DMS79 treated with DMSO at 0.1 percent for 48 hours (cell line): ENCODE data around the gene TSPAN31.
A peak's percentile ranks its signal among the peaks of the same experiment; 100 is the strongest.

Experiments used
- DNase-seq: peaks from one replicate; lab custom pipeline; 2025; lab: John Stamatoyannopoulos, UW

The TSPAN31 gene

GRCh38 chr12:57735952-57736740 lies 8.7 kb upstream of the TSPAN31 start:
- no peak for DNase-seq

- no peak for DNase-seq
These were observed 7.9 kb upstream of the TSPAN31 start for GRCh38 chr12:57736741-57737466.

DNA sequence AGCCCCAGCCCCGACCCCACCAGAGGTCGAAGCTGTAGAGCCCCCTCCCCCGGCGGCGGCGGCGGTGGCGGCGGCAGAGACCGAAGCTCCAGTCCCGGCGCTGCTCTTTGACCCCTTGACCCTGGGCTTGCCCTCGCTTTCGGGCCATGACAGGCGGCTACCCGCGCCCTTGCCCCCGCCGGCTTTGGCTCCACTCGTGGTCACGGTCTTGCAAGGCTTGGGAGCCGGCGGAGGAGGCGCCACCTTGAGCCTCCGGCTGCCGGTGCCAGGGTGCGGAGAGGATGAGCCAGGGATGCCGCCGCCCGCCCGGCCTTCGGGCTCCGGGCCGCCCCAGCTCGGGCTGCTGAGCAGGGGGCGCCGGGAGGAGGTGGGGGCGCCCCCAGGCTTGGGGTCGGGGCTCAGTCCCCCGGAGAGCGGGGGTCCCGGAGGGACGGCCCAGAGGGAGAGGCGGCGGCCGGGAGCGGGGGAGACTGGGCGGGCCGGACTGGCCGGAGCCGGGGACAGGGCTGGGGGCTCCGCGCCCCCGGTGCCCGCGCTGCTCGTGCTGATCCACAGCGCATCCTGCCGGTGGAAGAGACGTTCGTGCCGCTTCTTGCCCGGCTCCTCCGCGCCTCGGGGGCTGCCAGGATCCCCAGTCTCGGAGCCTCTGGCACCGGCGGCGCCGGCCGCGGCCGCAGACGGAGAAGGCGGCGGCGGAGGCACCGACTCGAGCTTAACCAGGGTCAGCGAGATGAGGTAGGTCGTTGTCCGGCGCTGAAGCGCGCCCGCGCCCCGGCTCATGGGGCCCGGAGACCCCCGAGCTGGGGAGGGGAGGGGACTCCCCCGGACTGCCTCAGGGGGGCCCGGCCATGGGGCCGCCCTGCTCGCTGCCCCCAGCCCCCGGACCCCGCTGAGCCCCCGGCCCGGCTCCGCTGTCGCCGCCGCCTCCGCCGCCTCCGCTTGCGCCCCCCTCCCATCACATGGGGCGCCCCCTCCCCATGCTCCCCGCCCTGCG lies 7.1 kb upstream of the TSPAN31 start:
- DNase-seq, result no peak

GRCh38 chr12:57738661-57739237 lies 6.1 kb upstream of the TSPAN31 start, which contains the start of gene AGAP2:
TSS of gene AGAP2 (minus strand) at chr12:57738742. CDS start at chr12:57738246, 496 bp downstream.
- peak; percentile 43 for DNase-seq

DNA sequence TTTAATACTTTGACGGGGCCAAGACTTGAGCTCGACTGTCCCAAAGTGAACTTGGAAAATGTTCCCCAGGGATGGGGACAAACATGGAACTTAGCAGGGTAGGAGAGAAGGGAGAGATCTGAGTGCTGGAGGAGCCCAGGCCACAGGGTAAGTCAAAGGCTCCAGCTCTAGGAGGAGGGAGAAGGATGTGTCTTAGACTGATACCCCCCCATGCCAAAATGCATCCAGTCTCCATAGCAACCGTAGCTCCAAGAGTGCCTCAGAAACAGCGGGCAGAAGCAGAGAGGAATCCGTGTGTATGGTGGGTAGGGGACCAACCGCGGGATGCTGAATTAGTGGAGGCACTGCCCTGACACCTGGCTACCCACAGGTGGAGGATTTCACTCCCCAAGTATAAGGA lies 5.5 kb upstream of the TSPAN31 start:
- peak; percentile 26 for DNase-seq

GRCh38 chr12:57739914-57740538 lies 4.8 kb upstream of the TSPAN31 start:
- no peak for DNase-seq

DNA sequence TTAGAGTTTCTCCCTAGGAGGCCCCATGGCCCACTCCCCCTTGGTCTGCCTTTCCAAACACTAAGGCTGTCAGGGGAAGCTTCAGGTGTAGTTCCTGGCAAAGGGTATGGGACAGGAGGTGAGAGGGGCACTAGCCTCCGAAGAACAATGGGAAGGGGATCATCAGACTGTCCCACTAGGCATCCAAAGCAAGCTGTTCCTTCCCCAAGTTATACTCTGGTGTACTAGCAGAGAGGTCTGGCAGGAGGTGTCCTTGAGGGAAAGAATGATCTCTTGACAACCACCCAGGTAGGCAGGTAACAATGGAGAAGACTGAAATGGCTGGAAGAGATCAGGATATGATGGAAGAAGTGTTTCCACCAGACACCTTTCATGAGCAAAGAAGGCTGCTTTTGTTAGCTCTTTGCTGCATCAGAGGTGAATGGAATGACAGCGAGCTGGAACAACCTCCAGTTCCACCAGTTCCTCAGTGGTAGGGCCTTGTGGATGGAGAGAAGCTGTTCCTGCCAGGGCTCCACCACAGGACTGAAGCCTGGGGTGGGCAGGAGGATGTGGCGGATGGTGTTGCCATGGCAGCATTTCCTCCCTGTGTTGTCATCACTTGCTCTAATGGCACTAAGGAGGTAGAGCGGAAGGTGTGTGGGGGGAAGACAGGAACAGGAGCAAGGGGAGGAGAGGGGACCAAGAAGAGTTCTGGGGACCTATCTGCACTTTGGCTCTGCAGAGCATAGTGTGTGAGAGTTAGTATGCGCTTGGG lies 4.0 kb upstream of the TSPAN31 start:
- DNase-seq, result no peak

GRCh38 chr12:57741413-57741789 lies 3.4 kb upstream of the TSPAN31 start:
- no peak for DNase-seq

DNA sequence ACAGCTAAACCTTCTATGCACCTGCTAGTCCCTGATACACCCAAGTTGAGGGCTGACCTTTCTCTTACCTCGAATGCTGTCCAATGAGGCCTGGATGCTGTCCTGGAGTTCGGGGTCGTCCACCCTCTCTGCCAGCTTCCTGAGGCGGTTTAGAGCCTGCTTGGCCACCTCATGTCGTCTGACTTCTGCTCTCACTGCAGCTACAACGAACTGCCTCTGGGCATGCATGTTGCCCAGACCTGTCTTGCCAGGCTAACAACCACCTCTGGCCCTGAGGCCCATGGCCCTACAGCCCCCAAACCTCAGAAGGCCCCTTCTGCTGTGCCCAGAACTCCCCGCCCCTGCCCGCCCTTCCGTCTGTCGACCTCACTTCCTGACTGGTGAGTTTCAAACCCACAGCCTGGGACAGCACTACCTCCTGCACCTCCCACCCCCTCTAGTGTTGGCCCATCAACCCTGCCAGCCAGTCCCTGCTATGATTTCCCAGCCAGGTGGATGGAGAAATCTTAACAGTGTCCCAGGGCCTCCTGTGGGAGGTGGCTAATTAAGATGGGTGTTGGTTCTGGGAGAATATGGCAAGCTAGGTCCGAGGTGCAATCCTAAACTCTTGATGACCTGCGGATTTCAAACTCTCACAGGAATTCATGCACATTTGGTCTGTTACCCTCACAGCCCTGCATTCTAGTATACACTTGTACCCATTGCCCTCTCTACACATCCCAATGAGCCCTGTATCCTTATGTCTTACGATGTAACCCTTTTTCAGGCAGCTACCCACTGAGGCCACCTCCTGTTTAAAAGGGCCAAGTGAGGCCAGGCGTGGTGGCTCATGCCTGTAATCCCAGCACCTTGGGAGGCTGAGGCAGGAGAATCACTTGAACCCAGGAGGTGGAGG lies 2.7 kb upstream of the TSPAN31 start:
- no peak for DNase-seq

GRCh38 chr12:57743769-57744168 lies 1.1 kb upstream of the TSPAN31 start:
- no peak for DNase-seq

DNA sequence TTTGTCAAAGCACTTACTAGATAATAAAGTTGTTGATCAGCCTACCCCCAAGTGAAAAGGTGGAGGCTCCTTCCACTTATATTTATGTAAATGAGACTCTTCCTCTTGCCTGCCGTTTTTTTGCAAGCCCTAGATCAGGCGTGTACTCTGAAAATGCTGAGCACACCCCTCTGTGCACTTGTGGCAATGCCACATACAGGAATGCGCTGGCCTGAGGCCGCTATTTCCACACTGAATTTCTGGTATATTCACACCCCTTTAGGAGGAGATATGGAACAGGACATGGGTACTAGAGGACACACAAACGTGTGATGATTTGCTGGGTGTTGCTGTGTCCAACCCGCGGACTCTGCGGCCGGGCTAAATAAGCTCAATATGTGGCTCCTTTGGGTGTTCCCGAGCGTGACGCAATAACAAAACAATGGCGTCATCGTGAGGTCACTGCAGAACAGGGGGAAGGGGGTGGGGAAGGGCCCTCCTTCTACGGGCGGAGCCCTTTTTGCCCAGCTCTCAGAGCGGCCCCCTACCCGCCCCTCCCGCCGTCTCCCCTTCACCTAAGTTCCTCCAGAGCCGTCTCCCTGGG lies 554 bp upstream of the TSPAN31 start:
- DNase-seq, result peak; percentile 70

GRCh38 chr12:57745485-57745881 lies 644 bp downstream of the TSPAN31 start:
- no peak for DNase-seq

GRCh38 chr12:57746025-57746424 lies 1.2 kb downstream of the TSPAN31 start:
- no peak for DNase-seq

- DNase-seq, result no peak
These were observed 4.2 kb downstream of the TSPAN31 start for GRCh38 chr12:57749061-57749460.

DNA sequence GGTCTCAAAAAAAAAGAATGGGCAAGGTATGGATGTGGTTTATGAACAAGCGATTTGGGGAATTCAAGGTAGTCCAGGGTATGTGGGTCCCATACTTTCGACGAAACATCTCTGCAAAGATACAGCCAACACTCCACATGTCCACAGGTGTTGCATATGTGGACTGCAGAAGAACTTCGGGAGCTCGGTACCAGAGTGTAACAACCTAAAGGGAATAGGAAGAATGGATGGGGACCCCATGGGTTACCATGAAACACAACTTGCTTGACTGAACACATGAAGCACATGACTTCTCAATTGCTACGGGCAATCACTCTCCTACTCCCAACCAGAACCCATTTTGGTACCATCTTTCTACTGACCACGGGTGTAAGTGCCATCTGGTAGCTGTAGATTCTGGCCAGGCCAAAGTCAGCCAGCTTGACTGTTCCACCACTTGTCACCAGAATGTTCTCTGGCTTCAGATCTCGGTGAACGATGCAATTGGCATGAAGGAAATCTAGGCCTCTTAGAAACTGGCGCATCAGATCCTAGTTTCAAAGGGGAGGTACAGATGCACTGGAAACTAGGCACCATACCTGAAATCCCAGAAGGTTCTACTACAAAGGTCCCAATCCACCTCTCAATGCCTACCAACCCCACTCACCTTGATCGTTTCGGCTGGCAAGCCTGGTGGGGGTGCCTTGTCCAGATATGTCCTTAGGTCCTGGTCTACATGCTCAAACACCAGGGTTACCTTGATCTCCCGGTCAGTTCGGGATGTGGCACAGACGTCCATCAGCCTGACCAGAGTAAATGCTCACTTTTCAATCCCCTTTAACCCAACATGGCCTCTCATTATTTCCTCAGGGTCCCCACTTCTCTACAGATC lies 6.0 kb downstream of the TSPAN31 start:
- DNase-seq, result no peak

GRCh38 chr12:57751432-57751787 lies 6.6 kb downstream of the TSPAN31 start:
- no peak for DNase-seq

GRCh38 chr12:57751788-57752667 lies 7.2 kb downstream of the TSPAN31 start, which contains the start of gene CDK4:
TSS of gene CDK4 (minus strand) at chr12:57752310. CDS start at chr12:57751717, 593 bp downstream.
- peak; percentile 95 for DNase-seq
